Stimulated activated CD4-positive, alpha-beta T cell treated with anti-CD3 and anti-CD28 coated beads, Interleukin-1b, Interleukin-23, amount 100 ng/mL, for 1 hour (primary cell): ENCODE measurements around the gene HS6ST1.

ENCODE experiments used
- DNase-seq, 2 donors: peaks; one replicate each; pipeline ENCODE4 v3.0.0-alpha.2; 2020; ENCODE audit warnings: low read depth in 2 of 2

Gene HS6ST1

GRCh38 chr2:128310094-128310716 is 8.5 kb downstream of the HS6ST1 start:
- DNase-seq, result no peak

- no peak for DNase-seq
Measured at GRCh38 chr2:128309280-128310093, 9.2 kb downstream of the HS6ST1 start.

GRCh38 chr2:128308889-128309279 is 9.8 kb downstream of the HS6ST1 start:
- DNase-seq, result no peak

GRCh38 chr2:128308284-128308731 is 10.4 kb downstream of the HS6ST1 start:
- DNase-seq, result no peak

- no peak for DNase-seq
Measured at GRCh38 chr2:128307595-128307994, 11.1 kb downstream of the HS6ST1 start.

GRCh38 chr2:128306931-128307460 is 11.7 kb downstream of the HS6ST1 start:
- DNase-seq, result no peak

GRCh38 chr2:128306081-128306930 is 12.4 kb downstream of the HS6ST1 start:
- no peak for DNase-seq

- no peak for DNase-seq
Measured at GRCh38 chr2:128305555-128306080, 13.1 kb downstream of the HS6ST1 start.

- DNase-seq, result no peak
Measured at GRCh38 chr2:128304715-128305554, 13.7 kb downstream of the HS6ST1 start.

GRCh38 chr2:128304330-128304714 is 14.3 kb downstream of the HS6ST1 start:
- no peak for DNase-seq

- no peak for DNase-seq
Measured at GRCh38 chr2:128303911-128304310, 14.8 kb downstream of the HS6ST1 start.

GRCh38 chr2:128303095-128303791 is 15.4 kb downstream of the HS6ST1 start:
- no peak for DNase-seq

- DNase-seq, result no peak
Measured at GRCh38 chr2:128302744-128303067, 16.0 kb downstream of the HS6ST1 start.

- no peak for DNase-seq
Measured at GRCh38 chr2:128302011-128302743, 16.5 kb downstream of the HS6ST1 start.

GRCh38 chr2:128301501-128301966 is 17.1 kb downstream of the HS6ST1 start:
- no peak for DNase-seq

- DNase-seq, result no peak
Measured at GRCh38 chr2:128301021-128301420, 17.6 kb downstream of the HS6ST1 start.

- DNase-seq, result no peak
Measured at GRCh38 chr2:128300151-128301020, 18.3 kb downstream of the HS6ST1 start.

- no peak for DNase-seq
Measured at GRCh38 chr2:128299628-128300027, 19.0 kb downstream of the HS6ST1 start.
